Progenitor cell of endocrine pancreas (in vitro differentiated cells): Measurements from ENCODE around the gene POLQ. TPM values are rescaled to one million over a fixed set of nuclear protein-coding genes. Genes with fewer than 3 reads are reported as not detected.

Experiments
- DNase-seq: peaks from one replicate; pipeline ENCODE4 v3.0.0; 2021; ENCODE audit warnings: low spot score; ENCODE audit not compliant: unreplicated experiment
- H3K27ac Mint-ChIP-seq: 2 replicates; pipeline ENCODE4 v1.8.0; 2021; ENCODE audit warnings: mild to moderate bottlenecking, moderate library complexity, mixed read lengths
- H3K27me3 Mint-ChIP-seq: 2 replicates; pipeline ENCODE4 v1.8.0; 2021; ENCODE audit warnings: mixed read lengths
- H3K36me3 Mint-ChIP-seq: 2 replicates; pipeline ENCODE4 v1.8.0; 2022; ENCODE audit warnings: mixed read lengths; ENCODE audit not compliant: insufficient read depth
- H3K4me1 Mint-ChIP-seq: 2 replicates; pipeline ENCODE4 v1.8.0; 2021; ENCODE audit warnings: low read depth, mixed read lengths
- H3K4me3 Mint-ChIP-seq: 2 replicates; pipeline ENCODE4 v1.8.0; 2021; ENCODE audit warnings: low read depth, mild to moderate bottlenecking, moderate library complexity, mixed read lengths
- H3K9me3 Mint-ChIP-seq: 2 replicates; pipeline ENCODE4 v1.8.0; 2021; ENCODE audit warnings: low read depth, mixed read lengths
- total RNA-seq: library from RNA; stranded (reverse); gene quantifications from 2 replicates; pipeline ENCODE4 v1.2.1, GENCODE V29; 2021
- TF ChIP-seq, protein P1 (sequence below): fragments of 200-600 bp; sonication (generic); IDR thresholded peaks from one replicate; pipeline ENCODE4 v1.5.0; 2021; ENCODE audit warnings: antibody characterized with exemption, mild to moderate bottlenecking; ENCODE audit not compliant: unreplicated experiment

Gene POLQ
- total RNA-seq, 1 donor from 2014 or later = 9.9 TPM

DNA sequence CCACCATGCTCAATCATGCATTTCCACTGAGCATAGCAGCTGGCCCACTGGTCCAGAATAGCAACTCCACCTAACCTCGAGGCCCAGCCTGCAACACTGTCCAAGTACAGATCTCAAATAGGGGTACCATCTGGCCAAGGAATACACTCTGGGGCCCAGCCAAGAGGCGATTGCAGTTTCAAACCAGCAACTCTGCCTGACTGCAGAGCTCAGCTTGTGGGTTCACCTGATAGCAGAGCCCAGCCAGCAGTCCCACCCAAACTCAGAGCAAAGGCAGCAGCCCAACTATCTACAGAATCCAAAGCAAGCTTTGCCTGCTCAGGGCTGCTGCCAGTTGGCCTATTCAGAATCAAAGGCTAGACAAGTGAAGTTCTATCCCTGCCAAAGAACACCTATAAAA is 30.5 kb downstream of the POLQ start:
- Mint-ChIP-seq H3K4me1 (no peaks in the 10 kb centered on the region), H3K27ac (no peak overlapping the region), H3K36me3 (peaks cover 11% of the 10 kb centered on the region), H3K27me3 (no peaks in the 10 kb centered on the region), H3K9me3 (no peaks in the 10 kb centered on the region), H3K4me3 (no peak overlapping the region)
- no peak for DNase-seq
- TF ChIP-seq, protein P1, sequence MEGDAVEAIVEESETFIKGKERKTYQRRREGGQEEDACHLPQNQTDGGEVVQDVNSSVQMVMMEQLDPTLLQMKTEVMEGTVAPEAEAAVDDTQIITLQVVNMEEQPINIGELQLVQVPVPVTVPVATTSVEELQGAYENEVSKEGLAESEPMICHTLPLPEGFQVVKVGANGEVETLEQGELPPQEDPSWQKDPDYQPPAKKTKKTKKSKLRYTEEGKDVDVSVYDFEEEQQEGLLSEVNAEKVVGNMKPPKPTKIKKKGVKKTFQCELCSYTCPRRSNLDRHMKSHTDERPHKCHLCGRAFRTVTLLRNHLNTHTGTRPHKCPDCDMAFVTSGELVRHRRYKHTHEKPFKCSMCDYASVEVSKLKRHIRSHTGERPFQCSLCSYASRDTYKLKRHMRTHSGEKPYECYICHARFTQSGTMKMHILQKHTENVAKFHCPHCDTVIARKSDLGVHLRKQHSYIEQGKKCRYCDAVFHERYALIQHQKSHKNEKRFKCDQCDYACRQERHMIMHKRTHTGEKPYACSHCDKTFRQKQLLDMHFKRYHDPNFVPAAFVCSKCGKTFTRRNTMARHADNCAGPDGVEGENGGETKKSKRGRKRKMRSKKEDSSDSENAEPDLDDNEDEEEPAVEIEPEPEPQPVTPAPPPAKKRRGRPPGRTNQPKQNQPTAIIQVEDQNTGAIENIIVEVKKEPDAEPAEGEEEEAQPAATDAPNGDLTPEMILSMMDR = no peak

DNA sequence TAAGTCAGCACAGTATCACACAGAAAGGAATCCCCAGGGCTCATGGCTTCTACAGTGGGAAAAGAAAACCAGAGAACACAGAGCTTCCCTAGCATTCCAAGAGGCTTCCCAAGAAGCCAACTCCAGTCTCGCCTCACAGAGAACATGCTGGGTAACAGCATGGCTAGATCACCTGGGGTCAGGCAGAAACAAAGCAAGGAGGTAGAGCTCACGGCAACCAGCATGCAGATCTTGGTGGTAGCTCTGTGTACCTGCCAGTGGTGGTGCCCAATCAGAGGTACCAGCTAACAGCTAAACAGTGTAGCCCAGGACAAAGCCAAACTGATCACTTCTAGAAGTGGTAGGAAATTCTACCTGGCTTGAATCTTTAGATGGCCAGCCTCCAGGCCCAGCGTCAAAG is 31.3 kb downstream of the POLQ start:
- TF ChIP-seq, protein P1 = no peak
- Mint-ChIP-seq H3K9me3 (no peaks in the 10 kb centered on the region), H3K27ac (no peak overlapping the region), H3K27me3 (no peaks in the 10 kb centered on the region), H3K4me1 (no peaks in the 10 kb centered on the region), H3K36me3 (peaks cover 9% of the 10 kb centered on the region), H3K4me3 (no peak overlapping the region)
- DNase-seq = no peak

DNA sequence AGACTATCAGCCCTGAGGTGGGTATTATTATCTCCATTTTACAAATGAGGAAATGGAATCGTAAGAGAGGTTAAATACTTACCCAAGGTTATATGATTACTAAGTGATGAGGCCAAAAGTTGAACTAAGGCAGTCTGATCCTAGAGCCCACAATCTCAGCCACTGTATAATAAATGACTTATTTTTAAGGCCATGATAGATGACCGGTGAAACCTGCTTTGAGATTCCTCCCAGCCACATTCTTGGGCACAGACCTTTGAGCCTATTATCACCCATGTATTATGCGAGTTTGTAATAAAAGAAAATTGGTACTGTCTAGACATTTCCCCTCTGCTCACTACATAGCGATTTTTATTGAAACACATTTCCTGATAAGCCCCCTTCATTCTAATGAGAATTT is 37.4 kb downstream of the POLQ start:
- TF ChIP-seq, protein P1 = no peak
- H3K4me3 Mint-ChIP-seq = no peak overlapping the region
- peaks cover 4% of the 10 kb centered on the region for H3K36me3 Mint-ChIP-seq
- no peak overlapping the region for H3K27ac Mint-ChIP-seq
- H3K27me3 Mint-ChIP-seq = no peaks in the 10 kb centered on the region
- H3K9me3 Mint-ChIP-seq = no peaks in the 10 kb centered on the region
- no peak for DNase-seq
- H3K4me1 Mint-ChIP-seq = no peaks in the 10 kb centered on the region

DNA sequence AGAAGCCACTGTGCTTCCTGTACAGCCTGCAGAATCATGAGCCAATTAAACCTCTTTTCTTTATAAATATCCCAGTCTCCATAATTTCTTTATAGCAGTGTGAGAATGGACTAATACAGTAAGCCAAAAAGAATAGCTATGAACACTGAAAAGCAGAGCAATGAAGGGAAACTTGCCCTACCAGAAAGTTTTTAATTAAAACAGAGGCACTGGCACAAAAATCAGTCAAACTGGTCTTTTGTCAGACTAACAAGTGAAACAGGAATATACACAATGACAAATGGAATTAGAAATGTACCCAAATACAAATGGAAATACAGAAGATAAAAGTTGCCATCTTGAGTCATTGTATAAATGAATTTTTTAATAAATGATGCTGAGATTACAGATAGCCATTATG is 40.5 kb downstream of the POLQ start:
- H3K4me3 Mint-ChIP-seq = no peak overlapping the region
- H3K27me3 Mint-ChIP-seq = no peaks in the 10 kb centered on the region
- H3K36me3 Mint-ChIP-seq = peaks cover 7% of the 10 kb centered on the region
- TF ChIP-seq, protein P1 = no peak
- H3K27ac Mint-ChIP-seq = no peak overlapping the region
- no peaks in the 10 kb centered on the region for H3K9me3 Mint-ChIP-seq
- DNase-seq = no peak
- H3K4me1 Mint-ChIP-seq = no peaks in the 10 kb centered on the region

DNA sequence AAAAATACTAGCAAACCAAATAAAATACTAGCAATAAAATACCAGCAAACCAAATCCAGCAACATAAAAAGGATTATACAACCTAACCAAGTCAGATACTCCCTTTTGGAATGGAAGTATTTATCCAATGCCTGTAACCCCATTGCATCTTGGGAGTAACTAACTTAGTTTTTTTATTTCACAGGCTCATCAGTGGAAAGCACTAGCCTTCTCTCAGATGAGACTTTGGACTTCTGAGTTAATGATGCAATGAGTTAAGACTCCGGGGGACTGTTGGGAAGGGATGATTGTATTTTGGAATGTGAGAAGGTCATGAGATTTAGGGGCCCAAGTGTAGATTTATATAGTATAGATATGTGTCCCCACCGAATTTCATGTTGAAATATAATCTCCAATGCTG is 41.2 kb downstream of the POLQ start:
- H3K27ac Mint-ChIP-seq = no peak overlapping the region
- no peaks in the 10 kb centered on the region for H3K9me3 Mint-ChIP-seq

More for the DNA sequence above, 41.2 kb downstream of the POLQ start:
- no peaks in the 10 kb centered on the region for H3K4me1 Mint-ChIP-seq
- no peaks in the 10 kb centered on the region for H3K27me3 Mint-ChIP-seq
- H3K4me3 Mint-ChIP-seq = no peak overlapping the region
- no peak for DNase-seq
- TF ChIP-seq, protein P1 = no peak
- peaks cover 7% of the 10 kb centered on the region for H3K36me3 Mint-ChIP-seq
